Activated naive CD8-positive, alpha-beta T cell treated with anti-CD3 and anti-CD28 coated beads, Interleukin-2, amount 50 U/mL, for 16 hours (primary cell): ENCODE results near the gene OR4D10.

Experiments
- DNase-seq: peaks from one replicate; pipeline ENCODE4 v3.0.0-alpha.2; 2020; ENCODE audit warnings: low read depth, low spot score

OR4D10 gene

GRCh38 chr11:59523541-59523940 lies 50.4 kb downstream of the OR4D10 start:
- DNase-seq, result no peak

GRCh38 chr11:59528711-59529110 lies 55.6 kb downstream of the OR4D10 start:
- no peak for DNase-seq
